ENCODE measurements around the gene CNTN4. TPM values are rescaled to one million over a fixed set of nuclear protein-coding genes. Genes with fewer than 3 reads are reported as not detected.

The CNTN4 gene
- total and polyA plus RNA-seq, 2 experiments from 2014 or later, result 0.91 to 4.0 TPM

GRCh38 chr3:2094941-2095340 is 3.7 kb upstream of the CNTN4 start:
- peaks cover 91% of the 10 kb centered on the region for H3K9me3 Mint-ChIP-seq
- DNase-seq (ENCODE audit: low spot score) (no peak), ATAC-seq (no peak)
- H3K4me1 Mint-ChIP-seq, result no peaks in the 10 kb centered on the region
- peaks cover 2% of the 10 kb centered on the region for H3K27me3 Mint-ChIP-seq (ENCODE audit: insufficient read depth, low read depth, poor library complexity)
- 0 out of 2 replicates have a peak overlapping the region, but pooled peaks have one; percentile 6 for H3K4me2 ChIP-seq
- no peak overlapping the region for H2AFZ ChIP-seq
- no peak overlapping the region for H3K4me3 ChIP-seq
- H4K20me1 ChIP-seq (replicated peaks; ENCODE audit: insufficient read depth), result no peaks in the 10 kb centered on the region; the same call in 1 of the 2 replicates
- H3K4me1 ChIP-seq (ENCODE audit: insufficient read depth), result peaks cover 8% of the 10 kb centered on the region; the same call in 1 of the 2 replicates
- TF ChIP-seq ZNF331 (CRISPR knock-in tag; IDR thresholded peaks at IDR 0.05; ENCODE audit: low read depth) (no peak), POLR2AphosphoS5 (IDR thresholded peaks at IDR 0.05; ENCODE audit: low read depth) (no peak), EZH2phosphoT487 (IDR thresholded peaks at IDR 0.05; ENCODE audit: unreplicated experiment) (no peak), CTCF (conservative IDR thresholded peaks at IDR 0.05; ENCODE audit: low read depth in 2 of 2) (no peak), CREB1 (CRISPR knock-in tag; IDR thresholded peaks at IDR 0.05; ENCODE audit: low read depth) (no peak), ZNF114 (CRISPR knock-in tag; IDR thresholded peaks at IDR 0.05) (no peak), EZH2 (IDR thresholded peaks at IDR 0.05; ENCODE audit: low read depth, unreplicated experiment) (no peak), NANOG (IDR thresholded peaks at IDR 0.05; ENCODE audit: borderline replicate concordance) (no peak), JUNB (IDR thresholded peaks at IDR 0.05; ENCODE audit: unreplicated experiment) (no peak), STAT1 (IDR thresholded peaks at IDR 0.05; ENCODE audit: unreplicated experiment) (no peak)
- TF ChIP-seq, protein P1, sequence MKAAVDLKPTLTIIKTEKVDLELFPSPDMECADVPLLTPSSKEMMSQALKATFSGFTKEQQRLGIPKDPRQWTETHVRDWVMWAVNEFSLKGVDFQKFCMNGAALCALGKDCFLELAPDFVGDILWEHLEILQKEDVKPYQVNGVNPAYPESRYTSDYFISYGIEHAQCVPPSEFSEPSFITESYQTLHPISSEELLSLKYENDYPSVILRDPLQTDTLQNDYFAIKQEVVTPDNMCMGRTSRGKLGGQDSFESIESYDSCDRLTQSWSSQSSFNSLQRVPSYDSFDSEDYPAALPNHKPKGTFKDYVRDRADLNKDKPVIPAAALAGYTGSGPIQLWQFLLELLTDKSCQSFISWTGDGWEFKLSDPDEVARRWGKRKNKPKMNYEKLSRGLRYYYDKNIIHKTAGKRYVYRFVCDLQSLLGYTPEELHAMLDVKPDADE (IDR thresholded peaks at IDR 0.05), result no peak
- TF ChIP-seq, protein P2, sequence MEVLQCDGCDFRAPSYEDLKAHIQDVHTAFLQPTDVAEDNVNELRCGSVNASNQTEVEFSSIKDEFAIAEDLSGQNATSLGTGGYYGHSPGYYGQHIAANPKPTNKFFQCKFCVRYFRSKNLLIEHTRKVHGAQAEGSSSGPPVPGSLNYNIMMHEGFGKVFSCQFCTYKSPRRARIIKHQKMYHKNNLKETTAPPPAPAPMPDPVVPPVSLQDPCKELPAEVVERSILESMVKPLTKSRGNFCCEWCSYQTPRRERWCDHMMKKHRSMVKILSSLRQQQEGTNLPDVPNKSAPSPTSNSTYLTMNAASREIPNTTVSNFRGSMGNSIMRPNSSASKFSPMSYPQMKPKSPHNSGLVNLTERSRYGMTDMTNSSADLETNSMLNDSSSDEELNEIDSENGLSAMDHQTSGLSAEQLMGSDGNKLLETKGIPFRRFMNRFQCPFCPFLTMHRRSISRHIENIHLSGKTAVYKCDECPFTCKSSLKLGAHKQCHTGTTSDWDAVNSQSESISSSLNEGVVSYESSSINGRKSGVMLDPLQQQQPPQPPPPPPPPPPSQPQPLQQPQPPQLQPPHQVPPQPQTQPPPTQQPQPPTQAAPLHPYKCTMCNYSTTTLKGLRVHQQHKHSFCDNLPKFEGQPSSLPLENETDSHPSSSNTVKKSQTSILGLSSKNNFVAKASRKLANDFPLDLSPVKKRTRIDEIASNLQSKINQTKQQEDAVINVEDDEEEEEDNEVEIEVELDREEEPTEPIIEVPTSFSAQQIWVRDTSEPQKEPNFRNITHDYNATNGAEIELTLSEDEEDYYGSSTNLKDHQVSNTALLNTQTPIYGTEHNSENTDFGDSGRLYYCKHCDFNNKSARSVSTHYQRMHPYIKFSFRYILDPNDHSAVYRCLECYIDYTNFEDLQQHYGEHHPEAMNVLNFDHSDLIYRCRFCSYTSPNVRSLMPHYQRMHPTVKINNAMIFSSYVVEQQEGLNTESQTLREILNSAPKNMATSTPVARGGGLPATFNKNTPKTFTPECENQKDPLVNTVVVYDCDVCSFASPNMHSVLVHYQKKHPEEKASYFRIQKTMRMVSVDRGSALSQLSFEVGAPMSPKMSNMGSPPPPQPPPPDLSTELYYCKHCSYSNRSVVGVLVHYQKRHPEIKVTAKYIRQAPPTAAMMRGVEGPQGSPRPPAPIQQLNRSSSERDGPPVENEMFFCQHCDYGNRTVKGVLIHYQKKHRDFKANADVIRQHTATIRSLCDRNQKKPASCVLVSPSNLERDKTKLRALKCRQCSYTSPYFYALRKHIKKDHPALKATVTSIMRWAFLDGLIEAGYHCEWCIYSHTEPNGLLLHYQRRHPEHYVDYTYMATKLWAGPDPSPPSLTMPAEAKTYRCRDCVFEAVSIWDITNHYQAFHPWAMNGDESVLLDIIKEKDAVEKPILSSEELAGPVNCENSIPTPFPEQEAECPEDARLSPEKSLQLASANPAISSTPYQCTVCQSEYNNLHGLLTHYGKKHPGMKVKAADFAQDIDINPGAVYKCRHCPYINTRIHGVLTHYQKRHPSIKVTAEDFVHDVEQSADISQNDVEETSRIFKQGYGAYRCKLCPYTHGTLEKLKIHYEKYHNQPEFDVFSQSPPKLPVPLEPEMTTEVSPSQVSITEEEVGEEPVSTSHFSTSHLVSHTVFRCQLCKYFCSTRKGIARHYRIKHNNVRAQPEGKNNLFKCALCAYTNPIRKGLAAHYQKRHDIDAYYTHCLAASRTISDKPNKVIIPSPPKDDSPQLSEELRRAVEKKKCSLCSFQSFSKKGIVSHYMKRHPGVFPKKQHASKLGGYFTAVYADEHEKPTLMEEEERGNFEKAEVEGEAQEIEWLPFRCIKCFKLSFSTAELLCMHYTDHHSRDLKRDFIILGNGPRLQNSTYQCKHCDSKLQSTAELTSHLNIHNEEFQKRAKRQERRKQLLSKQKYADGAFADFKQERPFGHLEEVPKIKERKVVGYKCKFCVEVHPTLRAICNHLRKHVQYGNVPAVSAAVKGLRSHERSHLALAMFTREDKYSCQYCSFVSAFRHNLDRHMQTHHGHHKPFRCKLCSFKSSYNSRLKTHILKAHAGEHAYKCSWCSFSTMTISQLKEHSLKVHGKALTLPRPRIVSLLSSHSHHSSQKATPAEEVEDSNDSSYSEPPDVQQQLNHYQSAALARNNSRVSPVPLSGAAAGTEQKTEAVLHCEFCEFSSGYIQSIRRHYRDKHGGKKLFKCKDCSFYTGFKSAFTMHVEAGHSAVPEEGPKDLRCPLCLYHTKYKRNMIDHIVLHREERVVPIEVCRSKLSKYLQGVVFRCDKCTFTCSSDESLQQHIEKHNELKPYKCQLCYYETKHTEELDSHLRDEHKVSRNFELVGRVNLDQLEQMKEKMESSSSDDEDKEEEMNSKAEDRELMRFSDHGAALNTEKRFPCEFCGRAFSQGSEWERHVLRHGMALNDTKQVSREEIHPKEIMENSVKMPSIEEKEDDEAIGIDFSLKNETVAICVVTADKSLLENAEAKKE (CRISPR knock-in tag; IDR thresholded peaks at IDR 0.05), result no peak
- TF ChIP-seq, protein P3, sequence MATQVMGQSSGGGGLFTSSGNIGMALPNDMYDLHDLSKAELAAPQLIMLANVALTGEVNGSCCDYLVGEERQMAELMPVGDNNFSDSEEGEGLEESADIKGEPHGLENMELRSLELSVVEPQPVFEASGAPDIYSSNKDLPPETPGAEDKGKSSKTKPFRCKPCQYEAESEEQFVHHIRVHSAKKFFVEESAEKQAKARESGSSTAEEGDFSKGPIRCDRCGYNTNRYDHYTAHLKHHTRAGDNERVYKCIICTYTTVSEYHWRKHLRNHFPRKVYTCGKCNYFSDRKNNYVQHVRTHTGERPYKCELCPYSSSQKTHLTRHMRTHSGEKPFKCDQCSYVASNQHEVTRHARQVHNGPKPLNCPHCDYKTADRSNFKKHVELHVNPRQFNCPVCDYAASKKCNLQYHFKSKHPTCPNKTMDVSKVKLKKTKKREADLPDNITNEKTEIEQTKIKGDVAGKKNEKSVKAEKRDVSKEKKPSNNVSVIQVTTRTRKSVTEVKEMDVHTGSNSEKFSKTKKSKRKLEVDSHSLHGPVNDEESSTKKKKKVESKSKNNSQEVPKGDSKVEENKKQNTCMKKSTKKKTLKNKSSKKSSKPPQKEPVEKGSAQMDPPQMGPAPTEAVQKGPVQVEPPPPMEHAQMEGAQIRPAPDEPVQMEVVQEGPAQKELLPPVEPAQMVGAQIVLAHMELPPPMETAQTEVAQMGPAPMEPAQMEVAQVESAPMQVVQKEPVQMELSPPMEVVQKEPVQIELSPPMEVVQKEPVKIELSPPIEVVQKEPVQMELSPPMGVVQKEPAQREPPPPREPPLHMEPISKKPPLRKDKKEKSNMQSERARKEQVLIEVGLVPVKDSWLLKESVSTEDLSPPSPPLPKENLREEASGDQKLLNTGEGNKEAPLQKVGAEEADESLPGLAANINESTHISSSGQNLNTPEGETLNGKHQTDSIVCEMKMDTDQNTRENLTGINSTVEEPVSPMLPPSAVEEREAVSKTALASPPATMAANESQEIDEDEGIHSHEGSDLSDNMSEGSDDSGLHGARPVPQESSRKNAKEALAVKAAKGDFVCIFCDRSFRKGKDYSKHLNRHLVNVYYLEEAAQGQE (IDR thresholded peaks at IDR 0.05; ENCODE audit: unreplicated experiment), result no peak
- H3K27ac ChIP-seq (ENCODE audit: low read depth), result no peak overlapping the region
- no peaks in the 10 kb centered on the region for H3K9me2 ChIP-seq (ENCODE audit: insufficient read depth)
- no peaks in the 10 kb centered on the region for H3K36me3 ChIP-seq (ENCODE audit: insufficient read depth)
- H3K4me3 Mint-ChIP-seq, result no peak overlapping the region
- no peaks in the 10 kb centered on the region for H3F3A ChIP-seq (replicated peaks; ENCODE audit: low read depth)
- peaks cover 47% of the 10 kb centered on the region for H3K27me3 ChIP-seq (ENCODE audit: insufficient read depth)
- H3K79me2 ChIP-seq (replicated peaks; ENCODE audit: insufficient read depth), result no peaks in the 10 kb centered on the region
- no peak overlapping the region for H3K27ac Mint-ChIP-seq
- peaks cover 30% of the 10 kb centered on the region for H3K36me3 Mint-ChIP-seq (ENCODE audit: low read depth)

Data from GM23338 (cell line).